Fibroblast of gingiva (primary cell): Measurements from ENCODE around the gene MICAL2.

Source experiments
- DNase-seq: peaks from one replicate; pipeline ENCODE4 v3.0.0-alpha.2; 2011; ENCODE audit warnings: low read depth

MICAL2 gene

DNA sequence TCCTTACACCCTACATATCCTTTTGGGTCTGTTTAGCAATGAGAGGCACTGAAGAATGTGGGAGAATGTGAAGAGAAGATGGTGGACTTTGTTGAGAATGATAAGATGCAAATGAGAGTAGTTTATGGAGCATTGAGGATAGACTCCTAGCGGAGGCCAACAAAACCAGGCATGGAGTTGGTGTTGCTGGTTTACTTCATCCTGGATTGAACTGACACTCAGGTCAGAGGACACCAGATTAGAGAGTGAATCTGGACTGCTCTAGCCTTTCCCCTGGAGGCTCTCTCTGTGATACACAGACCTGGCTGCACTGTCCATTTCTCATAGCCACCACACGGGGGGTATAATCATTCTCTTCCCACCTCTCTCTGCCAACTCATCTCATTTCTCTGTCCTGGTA is 98.7 kb downstream of the MICAL2 start:
- DNase-seq = no peak

DNA sequence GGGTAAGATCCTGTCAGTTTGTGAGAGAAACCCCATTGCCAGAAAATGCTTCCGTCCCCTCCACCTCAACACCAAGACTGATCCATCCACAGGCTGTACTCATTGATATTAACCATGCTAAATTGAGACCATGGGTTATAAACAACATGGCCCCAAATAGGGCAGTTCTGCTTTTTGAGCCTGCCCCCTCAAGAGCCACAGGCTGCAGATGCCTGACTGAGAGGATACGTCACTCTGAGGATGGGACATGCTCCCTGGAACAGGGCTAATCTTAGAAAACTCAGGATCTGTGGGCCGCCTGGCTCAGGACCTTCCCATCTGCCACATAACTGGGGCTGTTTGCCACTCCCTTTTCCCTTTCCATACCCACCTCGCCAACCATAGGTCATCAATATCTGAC is 99.8 kb downstream of the MICAL2 start:
- no peak for DNase-seq

- DNase-seq = no peak
Measured at GRCh38 chr11:12211331-12212065, 101.1 kb downstream of the MICAL2 start.

DNA sequence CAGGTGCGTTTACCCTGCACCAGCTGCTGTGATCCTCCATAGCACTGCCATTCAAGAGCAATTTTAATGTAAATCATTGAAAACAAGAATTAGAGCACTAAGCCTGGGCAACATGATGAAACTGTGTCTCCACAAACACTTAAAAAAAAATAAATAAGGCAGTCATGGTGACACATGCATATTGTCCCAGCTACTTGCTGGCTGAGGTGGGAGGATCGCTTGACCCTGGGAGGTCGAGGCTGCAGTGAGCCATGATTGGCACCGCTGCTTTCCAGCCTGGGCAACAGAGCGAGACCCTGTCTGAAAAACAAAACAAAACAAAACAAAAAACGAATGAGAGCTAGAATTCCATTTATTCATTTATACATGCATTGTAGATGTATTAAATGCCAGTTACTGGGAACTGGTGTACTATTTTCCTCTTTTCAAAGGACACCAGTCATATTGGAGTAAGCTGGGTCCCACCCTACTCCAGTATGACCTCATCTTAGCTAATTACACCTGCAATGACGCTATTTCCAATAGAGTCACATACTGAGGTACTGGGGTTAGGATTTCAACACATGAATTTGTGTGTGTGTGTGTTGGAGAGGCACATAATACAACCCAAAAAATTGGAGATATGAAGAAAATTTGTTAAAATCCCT is 101.9 kb downstream of the MICAL2 start:
- no peak for DNase-seq

GRCh38 chr11:12212821-12213185 is 102.4 kb downstream of the MICAL2 start:
- no peak for DNase-seq

DNA sequence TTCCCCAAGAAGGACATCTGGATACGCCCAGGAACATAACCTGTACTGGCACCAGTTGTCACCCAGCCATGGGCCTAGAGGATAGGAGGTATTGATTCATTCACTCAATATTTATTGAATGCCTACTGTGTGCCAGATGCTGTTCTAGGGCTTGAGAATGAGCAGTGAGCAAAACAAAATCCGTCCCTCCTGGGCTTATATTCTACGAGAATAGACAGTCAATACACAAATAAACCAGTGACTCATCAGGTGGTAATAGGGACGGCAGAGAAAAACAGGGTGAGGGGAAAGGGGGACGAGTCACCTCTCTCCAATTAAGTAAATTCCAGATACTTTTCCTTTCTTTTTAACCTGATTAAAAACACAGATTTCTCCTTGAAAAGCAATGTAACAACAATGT is 103.5 kb downstream of the MICAL2 start:
- no peak for DNase-seq

DNA sequence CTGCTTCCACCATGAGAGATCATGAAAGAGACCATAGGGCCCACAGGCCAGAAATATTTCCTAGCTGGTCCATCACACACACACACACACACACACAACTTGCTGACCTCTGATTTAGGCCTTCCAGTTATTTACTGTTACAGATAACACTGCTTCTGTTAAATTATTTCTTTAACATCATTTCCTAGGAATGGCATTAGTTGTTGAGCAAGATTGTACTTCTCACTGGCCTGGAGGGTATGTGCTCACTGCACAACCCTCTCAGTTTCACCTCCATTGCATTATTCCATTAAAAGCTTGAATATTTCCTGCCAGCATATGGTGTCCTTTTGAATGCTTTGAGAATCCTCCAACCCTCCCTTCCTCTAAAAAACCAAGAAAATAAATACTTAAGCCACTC is 104.4 kb downstream of the MICAL2 start:
- peak; percentile 71 for DNase-seq

GRCh38 chr11:12215181-12215593 is 104.8 kb downstream of the MICAL2 start:
- DNase-seq = no peak

- no peak for DNase-seq
Measured at GRCh38 chr11:12216041-12216451, 105.7 kb downstream of the MICAL2 start.

DNA sequence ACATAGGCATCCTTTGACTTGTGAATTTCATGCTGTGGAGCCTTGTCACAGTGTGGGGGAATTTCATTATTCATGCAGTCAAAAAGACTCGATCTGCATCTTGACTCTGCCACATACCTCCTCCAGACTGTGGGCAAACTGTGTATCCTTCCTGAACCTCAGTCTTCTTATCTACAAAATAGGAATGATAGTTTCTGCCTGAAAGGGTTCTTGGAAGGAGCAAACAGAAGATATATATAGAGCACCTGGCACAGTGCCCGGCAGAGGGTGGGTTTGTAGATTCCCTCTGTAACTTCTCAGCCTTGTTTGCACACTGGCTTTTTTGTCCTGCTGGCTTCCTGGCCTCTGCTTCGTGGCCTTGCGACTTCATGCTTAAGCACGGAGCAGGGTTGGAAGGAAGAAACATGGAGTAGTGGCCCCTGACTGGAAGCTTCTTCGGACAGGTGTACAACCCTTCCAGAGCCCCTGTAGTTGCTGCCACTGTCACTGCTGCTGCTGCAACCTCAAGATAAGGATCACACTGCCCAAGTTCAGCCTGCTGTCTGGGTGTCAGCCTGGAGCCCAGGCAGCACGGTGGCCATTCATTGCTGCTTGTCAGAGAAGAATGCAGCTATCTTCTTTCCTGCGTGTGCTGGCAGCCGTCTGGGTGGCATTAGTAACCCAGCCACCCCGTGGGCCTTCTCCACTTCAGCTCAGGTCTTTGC is 106.4 kb downstream of the MICAL2 start:
- no peak for DNase-seq

GRCh38 chr11:12217879-12218278 is 107.5 kb downstream of the MICAL2 start:
- no peak for DNase-seq

- no peak for DNase-seq
Measured at GRCh38 chr11:12218909-12219308, 108.5 kb downstream of the MICAL2 start.

- no peak for DNase-seq
Measured at GRCh38 chr11:12219757-12220156, 109.4 kb downstream of the MICAL2 start.

GRCh38 chr11:12220305-12220704 is 109.9 kb downstream of the MICAL2 start:
- DNase-seq = no peak

- DNase-seq = no peak
Measured at GRCh38 chr11:12221051-12221535, 110.7 kb downstream of the MICAL2 start.

DNA sequence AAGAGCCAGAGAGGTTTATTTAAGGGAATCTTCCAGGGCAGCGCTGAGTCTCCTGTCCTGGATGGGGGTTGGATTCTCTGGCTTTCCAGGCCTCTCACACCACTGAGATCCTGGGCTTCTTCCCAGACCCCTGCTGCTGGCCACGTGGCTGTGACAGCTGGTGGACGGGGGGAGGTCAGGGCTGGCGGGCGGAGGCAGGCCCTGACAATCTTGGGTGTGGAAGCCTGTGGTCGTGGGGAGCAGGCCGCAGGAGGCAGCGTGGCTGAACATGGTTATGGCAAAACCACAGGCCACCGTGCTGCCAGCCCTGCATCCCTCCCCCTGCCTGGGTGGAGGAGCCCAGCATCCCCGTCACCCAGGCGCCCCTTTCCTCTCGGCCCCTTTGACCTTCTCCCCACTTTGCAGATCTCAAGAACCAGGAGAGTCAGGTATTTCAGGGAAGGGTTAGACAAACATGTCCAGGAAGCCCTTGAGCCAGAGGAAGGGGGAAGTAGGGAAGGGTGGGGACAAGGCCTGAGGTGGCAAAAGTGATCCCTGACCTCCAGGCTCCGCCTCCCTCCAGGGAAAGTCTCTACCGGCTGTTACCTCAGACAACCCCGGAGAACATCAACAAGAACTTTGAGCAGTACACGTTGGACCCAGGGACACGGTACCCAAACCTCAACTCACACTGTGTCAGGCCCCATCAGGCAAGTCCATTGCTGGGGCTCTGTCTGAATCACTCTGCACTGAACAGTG is 111.8 kb downstream of the MICAL2 start:
- DNase-seq = no peak

GRCh38 chr11:12223771-12224536 is 113.6 kb downstream of the MICAL2 start:
- no peak for DNase-seq

DNA sequence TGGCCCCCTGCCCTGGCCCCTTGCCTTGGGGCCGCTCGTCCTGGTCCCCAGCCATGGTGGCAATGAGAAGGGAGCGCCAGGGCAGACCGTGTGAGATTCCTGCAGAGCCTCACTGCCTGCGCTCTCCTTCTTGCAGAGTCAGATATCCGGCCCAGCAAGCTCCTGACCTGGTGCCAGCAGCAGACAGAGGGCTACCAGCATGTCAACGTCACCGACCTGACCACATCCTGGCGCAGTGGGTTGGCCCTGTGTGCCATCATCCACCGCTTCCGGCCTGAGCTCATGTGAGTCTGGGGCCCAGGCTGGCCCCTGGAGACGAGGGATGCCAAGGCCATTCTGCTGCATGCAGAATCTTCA is 114.1 kb downstream of the MICAL2 start:
- peak; percentile 94 for DNase-seq

DNA sequence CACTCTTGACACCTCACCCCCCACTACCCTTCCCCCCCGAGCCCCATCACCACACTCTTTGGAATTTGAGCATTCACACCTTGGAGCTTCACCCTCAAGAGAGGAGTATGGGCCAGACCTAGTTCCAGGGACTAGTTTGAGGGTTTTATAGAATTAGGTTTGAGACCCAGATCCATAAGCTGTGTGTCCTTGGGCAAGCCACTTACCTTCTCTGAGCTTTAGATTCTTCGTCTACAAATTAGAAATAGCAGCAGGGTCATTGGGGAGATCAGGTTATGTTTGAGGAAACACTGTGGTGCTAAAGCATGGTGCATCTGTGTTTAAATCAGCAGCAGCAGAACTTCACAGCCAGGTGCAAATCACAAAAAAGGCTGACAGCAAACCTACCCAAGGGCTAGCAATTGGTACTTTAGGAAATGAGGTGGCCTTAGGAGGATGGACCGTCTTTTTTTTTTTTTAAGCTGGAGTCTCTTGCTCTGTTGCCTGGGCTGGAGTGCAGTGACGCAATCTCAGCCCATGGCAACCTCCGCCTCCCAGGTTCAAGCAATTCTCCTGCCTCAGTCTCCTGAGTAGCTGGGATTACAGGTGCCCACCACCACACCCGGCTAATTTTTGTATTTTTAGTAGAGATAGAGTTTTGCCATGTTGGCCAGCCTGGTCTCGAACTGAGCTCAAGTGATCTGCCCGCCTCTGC is 114.8 kb downstream of the MICAL2 start:
- DNase-seq = no peak

GRCh38 chr11:12226093-12226492 is 115.7 kb downstream of the MICAL2 start:
- DNase-seq = no peak
